IMR-90 (cell line): ENCODE data around the gene ALLC. TPM values are rescaled to one million over a fixed set of nuclear protein-coding genes. Genes with fewer than 3 reads are reported as not detected.

Experiments
- ATAC-seq: fragments of 200-7000 bp; cut with Tn5 transposase; 2 replicates; pipeline ENCODE4 v1.9.1; 2020; ENCODE audit warnings: low read depth, mild to moderate bottlenecking, moderate library complexity
- BruUV-seq: library from RNA; stranded (reverse); fragments of 400-500 nt; replicated peaks from 2 replicates; lab custom pipeline; 2021; lab: Mats Ljungman, UMichigan
- CTCF ChIA-PET: fragments of 300-600 bp; formaldehyde crosslinking; extraction: SDS; loops from one replicate; lab custom pipeline; 2021; ENCODE audit warnings: antibody characterized with exemption; lab: Yijun Ruan, JAX
- POLR2A ChIA-PET: fragments of 300-600 bp; sonication (Branson Sonifier 250); formaldehyde crosslinking; loops from one replicate; lab custom pipeline; 2022; ENCODE audit warnings: antibody characterized with exemption; ENCODE audit not compliant: unreplicated experiment; lab: Charles Lee
- DNase-seq: peaks from one replicate; pipeline ENCODE4 v3.0.0; 2013
- H2AFZ ChIP-seq: replicated peaks from 2 replicates; pipeline ENCODE3; 2013; ENCODE audit warnings: low read length, mild to moderate bottlenecking; ENCODE audit not compliant: poor library complexity
- H2AK5ac ChIP-seq: 2 replicates; pipeline ENCODE4 v1.6.1; 2013; ENCODE audit warnings: low read depth, low read length, inconsistent platforms
- H2AK9ac ChIP-seq: replicated peaks from 2 replicates; pipeline ENCODE3; 2013; ENCODE audit warnings: mild to moderate bottlenecking, low read depth, low read length, moderate library complexity; ENCODE audit not compliant: poor library complexity
- H2BK120ac ChIP-seq: 2 replicates; pipeline ENCODE4 v1.6.1; 2013; ENCODE audit warnings: low read depth, low read length, inconsistent platforms
- H2BK15ac ChIP-seq: 3 replicates; pipeline ENCODE4 v1.6.1; 2013; ENCODE audit warnings: low read depth, low read length, inconsistent platforms
- H2BK20ac ChIP-seq: 2 replicates; pipeline ENCODE4 v1.6.1; 2013; ENCODE audit warnings: low read depth, mild to moderate bottlenecking, inconsistent platforms, low read length, moderate library complexity
- H2BK5ac ChIP-seq: 2 replicates; pipeline ENCODE4 v1.6.1; 2013; ENCODE audit warnings: mild to moderate bottlenecking, low read depth, low read length, inconsistent platforms; ENCODE audit not compliant: poor library complexity, severe bottlenecking
- H3K14ac ChIP-seq: replicated peaks from 2 replicates; pipeline ENCODE4 v1.6.1; 2013; ENCODE audit warnings: low read depth, low read length, inconsistent platforms
- H3K18ac ChIP-seq: 2 replicates; pipeline ENCODE4 v1.6.1; 2013; ENCODE audit warnings: low read depth, low read length, control low read depth
- H3K23ac ChIP-seq: 2 replicates; pipeline ENCODE4 v1.6.1; 2013; ENCODE audit warnings: low read depth, low read length, inconsistent platforms
- H3K27ac ChIP-seq: 2 replicates; pipeline ENCODE4 v1.5.1; 2013; ENCODE audit warnings: mild to moderate bottlenecking, control low read depth, low read length; ENCODE audit not compliant: insufficient read depth
- H3K27me3 ChIP-seq: 2 replicates; pipeline ENCODE4 v1.6.1; 2013; ENCODE audit warnings: low read length; ENCODE audit not compliant: control insufficient read depth, insufficient read depth
- H3K36me3 ChIP-seq: 2 replicates; pipeline ENCODE4 v1.6.1; 2013; ENCODE audit warnings: low read length, mixed read lengths; ENCODE audit not compliant: control insufficient read depth, insufficient read depth
- H3K4ac ChIP-seq: 2 replicates; pipeline ENCODE4 v1.6.1; 2013; ENCODE audit warnings: low read depth, low read length, inconsistent platforms
- H3K4me1 ChIP-seq: 2 replicates; pipeline ENCODE4 v1.6.1; 2013; ENCODE audit warnings: low read length, mixed read lengths; ENCODE audit not compliant: control insufficient read depth, insufficient read depth
- H3K4me2 ChIP-seq: 2 replicates; pipeline ENCODE4 v1.6.1; 2013; ENCODE audit warnings: low read depth, mild to moderate bottlenecking, control low read depth, low read length, moderate library complexity
- H3K4me3 ChIP-seq: 2 replicates; pipeline ENCODE4 v1.5.1; 2013; ENCODE audit warnings: low read depth, mild to moderate bottlenecking, control low read depth, low read length, moderate library complexity; ENCODE audit not compliant: insufficient read depth
- H3K56ac ChIP-seq: 2 replicates; pipeline ENCODE4 v1.6.1; 2013; ENCODE audit warnings: low read length, inconsistent platforms; ENCODE audit not compliant: insufficient read depth; ENCODE audit errors: extremely low read depth
- H3K79me1 ChIP-seq, 2 experiments: 2 replicates each; pipeline ENCODE4 v1.6.1; 2013; ENCODE audit warnings: low read length in 2 of 2, inconsistent platforms in 1 of 2, low read depth in 1 of 2
- H3K9ac ChIP-seq: 2 replicates; pipeline ENCODE4 v1.6.1; 2013; ENCODE audit warnings: low read depth, low read length, control low read depth
- H3K9me1 ChIP-seq: 2 replicates; pipeline ENCODE4 v1.6.1; 2013; ENCODE audit warnings: low read length, inconsistent platforms; ENCODE audit not compliant: insufficient read depth
- H3K9me3 ChIP-seq: 2 replicates; pipeline ENCODE4 v1.6.1; 2013; ENCODE audit warnings: low read length; ENCODE audit not compliant: control insufficient read depth, insufficient read depth
- H4K20me1 ChIP-seq: 2 replicates; pipeline ENCODE4 v1.6.1; 2013; ENCODE audit warnings: low read length, inconsistent platforms; ENCODE audit not compliant: insufficient read depth
- H4K5ac ChIP-seq: 2 replicates; pipeline ENCODE4 v1.6.1; 2013; ENCODE audit warnings: mild to moderate bottlenecking, low read depth, low read length, control low read depth
- H4K8ac ChIP-seq, 2 experiments: 2 replicates each; pipeline ENCODE4 v1.6.1; 2013; ENCODE audit warnings: low read depth in 2 of 2, low read length in 2 of 2, control low read depth in 1 of 2, inconsistent platforms in 1 of 2
- H4K91ac ChIP-seq: 2 replicates; pipeline ENCODE4 v1.6.1; 2013; ENCODE audit warnings: low read depth, low read length, inconsistent platforms; ENCODE audit not compliant: insufficient read depth
- BHLHE40 ChIP-seq: fragments of 150-350 bp; IDR thresholded peaks from 2 replicates; pipeline ENCODE4 v1.6.1; 2016; ENCODE audit warnings: mild to moderate bottlenecking, low read depth, low read length
- CEBPB ChIP-seq: IDR thresholded peaks from 2 replicates; pipeline ENCODE4 v1.6.1; 2012; ENCODE audit warnings: low read depth, low read length, improper control_type of control experiment
- CHD1 ChIP-seq: IDR thresholded peaks from 2 replicates; pipeline ENCODE4 v1.6.1; 2012; ENCODE audit warnings: low read depth, low read length, improper control_type of control experiment
- CTCF ChIP-seq: conservative IDR thresholded peaks from 2 replicates; pipeline ENCODE4 v1.5.1; 2012; ENCODE audit warnings: mild to moderate bottlenecking, low read depth, low read length, improper control_type of control experiment
- ELK1 ChIP-seq: fragments of 150-350 bp; IDR thresholded peaks from 2 replicates; pipeline ENCODE4 v1.6.1; 2016; ENCODE audit warnings: low read depth, mild to moderate bottlenecking, low read length, moderate library complexity, borderline replicate concordance
- MAFK ChIP-seq: IDR thresholded peaks from 2 replicates; pipeline ENCODE4 v1.6.1; 2012; ENCODE audit warnings: low read depth, low read length, improper control_type of control experiment
- MAZ ChIP-seq: IDR thresholded peaks from 2 replicates; pipeline ENCODE4 v1.6.1; 2012; ENCODE audit warnings: low read depth, mild to moderate bottlenecking, low read length, improper control_type of control experiment, moderate library complexity, borderline replicate concordance
- MXI1 ChIP-seq: IDR thresholded peaks from 2 replicates; pipeline ENCODE4 v1.6.1; 2012; ENCODE audit warnings: low read depth, mild to moderate bottlenecking, low read length, moderate library complexity, borderline replicate concordance
- NFE2L2 ChIP-seq: fragments of 150-350 bp; IDR thresholded peaks from 2 replicates; pipeline ENCODE4 v1.6.1; 2016; ENCODE audit warnings: low read depth, mild to moderate bottlenecking, low read length
- POLR2A ChIP-seq: IDR thresholded peaks from 2 replicates; pipeline ENCODE4 v1.6.1; 2012; ENCODE audit warnings: mild to moderate bottlenecking, low read depth, low read length
- RAD21 ChIP-seq: IDR thresholded peaks from 2 replicates; pipeline ENCODE4 v1.6.1; 2012; ENCODE audit warnings: low read length, improper control_type of control experiment
- RCOR1 ChIP-seq: IDR thresholded peaks from 2 replicates; pipeline ENCODE4 v1.6.1; 2012; ENCODE audit warnings: mild to moderate bottlenecking, low read length, improper control_type of control experiment; ENCODE audit not compliant: insufficient replicate concordance
- RFX5 ChIP-seq: IDR thresholded peaks from 2 replicates; pipeline ENCODE4 v1.8.0; 2012; ENCODE audit warnings: low read depth, mild to moderate bottlenecking, low read length, moderate library complexity
- SMC3 ChIP-seq: fragments of 150-350 bp; IDR thresholded peaks from 2 replicates; pipeline ENCODE4 v1.6.1; 2016; ENCODE audit warnings: low read depth, mild to moderate bottlenecking, antibody characterized with exemption, low read length, moderate library complexity
- USF2 ChIP-seq: fragments of 150-350 bp; IDR thresholded peaks from 2 replicates; pipeline ENCODE4 v1.6.1; 2017; ENCODE audit warnings: mild to moderate bottlenecking, antibody characterized with exemption, low read length, low read depth
- WGBS, 2 experiments: methylation state at CpG; one replicate each; pipeline versions ENCODE4 v1.1.5 to v1.1.7; 2013; ENCODE audit warnings: missing lambda C conversion rate in 2 of 2; ENCODE audit not compliant: insufficient read length in 1 of 2; ENCODE audit errors: extremely low coverage in 2 of 2; 5-methylcytosine and 5-hydroxymethylcytosine counted together
- dilution Hi-C: fragments of 300-500 bp; cut with HindIII; formaldehyde crosslinking; loops from one replicate; pipeline ENCODE4 v1.14.3; 2018; ENCODE audit warnings: low sequenced_read_pairs; ENCODE audit not compliant: unreplicated experiment
- in situ Hi-C: fragments of 300-500 bp; cut with MboI; formaldehyde crosslinking; loops from 3 replicates; pipeline ENCODE4 v1.14.3; 2019; ENCODE audit warnings: low sequenced_read_pairs, inconsistent platforms, mixed read lengths
- intact Hi-C: fragments of 100-400 bp; cut with micrococcal nuclease; formaldehyde crosslinking; loops from 2 replicates; pipeline ENCODE4 v1.10.0; 2022
- polyA plus RNA-seq, 3 experiments: library from polyadenylated mRNA; depleted of rRNA; stranded (reverse); fragments of >200 nt; gene quantifications; 2 replicates each; pipeline ENCODE4 v1.2.3, GENCODE V29; 2012; ENCODE audit warnings: low replicate concordance in 1 of 3
- total RNA-seq: library from RNA; depleted of rRNA; stranded (reverse); fragments of >200 nt; gene quantifications from 2 replicates; pipeline ENCODE4 v1.2.3, GENCODE V29; 2012

Gene ALLC
- total and polyA plus RNA-seq, 2 of the 4 experiments (the other 2 are of a cell fraction) = not detected

- peaks cover 3% of the 10 kb centered on the region; the same call in 1 of the 2 replicates for H3K9me3 ChIP-seq
- no TSS peak for BruUV-seq
- H3K4me1 ChIP-seq = peaks cover 14% of the 10 kb centered on the region; the same call in 1 of the 2 replicates
- intact Hi-C loops = loop anchor here (5.0 kb wide), 1 partner anchor 187 kb away; no protein-coding TSS in a partner anchor
- no peak overlapping the region for H3K23ac ChIP-seq
- no peak overlapping the region for H3K4ac ChIP-seq
- no peak overlapping the region for H2BK15ac ChIP-seq
- no peaks in the 10 kb centered on the region; the same call in 1 of the 2 replicates for H3K27me3 ChIP-seq
- no peak overlapping the region for H3K18ac ChIP-seq
- H3K56ac ChIP-seq = no peak overlapping the region
- H3K14ac ChIP-seq = no peak overlapping the region
- no peak overlapping the region for H4K5ac ChIP-seq
- no peak overlapping the region for H3K27ac ChIP-seq
- H3K36me3 ChIP-seq = no peaks in the 10 kb centered on the region
- H2BK120ac ChIP-seq = no peak overlapping the region
- CTCF ChIA-PET = no interaction called here
- H2BK5ac ChIP-seq = no peak overlapping the region
- H4K8ac ChIP-seq = no peak overlapping the region
- no peak overlapping the region for H2AK9ac ChIP-seq
- dilution Hi-C loops = no loop called here
- no peaks in the 10 kb centered on the region for H3K9me1 ChIP-seq
- ATAC-seq (no peak), DNase-seq (no peak)
- no peak overlapping the region for H4K91ac ChIP-seq
- H4K20me1 ChIP-seq = no peaks in the 10 kb centered on the region
- in situ Hi-C loops = loop anchor here (25.0 kb wide), 1 partner anchor 1792 kb away; no protein-coding TSS in a partner anchor
- H3K4me3 ChIP-seq = no peak overlapping the region
- WGBS, 2 experiments = 73% methylated on average over 14 of the region's 21 CpGs; no CpG with 5 or more reads in 1 of the 2 experiments
- no peak overlapping the region for H2BK20ac ChIP-seq
- POLR2A ChIA-PET = interaction anchor here (0.5 kb wide), 1 partner anchor 29 kb away, joined by 3 read pairs; no protein-coding TSS in a partner anchor
- H3K4me2 ChIP-seq = no peak overlapping the region
- H2AFZ ChIP-seq = no peak overlapping the region
- no peak overlapping the region for H2AK5ac ChIP-seq
- no peaks in the 10 kb centered on the region for H3K79me1 ChIP-seq
- H3K9ac ChIP-seq = no peak overlapping the region
- TF ChIP-seq NFE2L2 = no peak
- no peak for TF ChIP-seq POLR2A
- TF ChIP-seq SMC3 = no peak
- no peak for TF ChIP-seq MAZ
- TF ChIP-seq MAFK = no peak
- no peak for TF ChIP-seq ELK1
- TF ChIP-seq CTCF = no peak
- TF ChIP-seq RFX5 = no peak
- TF ChIP-seq BHLHE40 = no peak
- TF ChIP-seq USF2 = no peak
- no peak for TF ChIP-seq MXI1
- no peak for TF ChIP-seq RCOR1
- no peak for TF ChIP-seq RAD21
- TF ChIP-seq CHD1 = no peak
- no peak for TF ChIP-seq CEBPB
Measured at GRCh38 chr2:3654531-3655225, 3.3 kb upstream of the ALLC start.
